IPS-11a (cell line): ENCODE measurements around the gene PLD1.

Source experiments
- H3K4me3 ChIP-seq: one replicate; pipeline ENCODE4 v1.5.1; 2013; ENCODE audit warnings: low read depth, low read length, control low read depth

PLD1 gene

GRCh38 chr3:171837698-171838097, 27.4 kb upstream of the PLD1 start:
- H3K4me3 ChIP-seq = no peak overlapping the region

- no peak overlapping the region for H3K4me3 ChIP-seq
Measured at GRCh38 chr3:171836855-171837254, 26.6 kb upstream of the PLD1 start.

GRCh38 chr3:171835613-171836012, 25.3 kb upstream of the PLD1 start:
- H3K4me3 ChIP-seq = no peak overlapping the region

DNA sequence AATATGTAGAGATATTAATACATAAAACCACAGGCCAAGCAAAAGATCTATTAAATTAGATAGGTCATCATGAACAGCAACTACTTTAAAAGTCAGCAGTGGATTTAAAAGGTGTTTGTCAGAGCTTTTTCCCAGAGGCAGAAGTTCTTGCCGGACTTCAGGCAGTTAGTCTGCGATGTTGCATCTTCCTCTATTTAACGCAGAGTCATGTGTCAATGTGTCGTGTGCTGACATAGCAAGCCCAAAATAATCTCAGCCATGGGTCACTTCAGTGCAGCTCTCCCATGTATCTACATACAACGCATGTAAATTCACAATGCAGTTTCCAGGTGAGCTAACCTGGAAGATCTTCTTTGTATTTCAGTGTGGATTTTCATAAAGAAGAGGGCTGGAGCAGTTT, 24.8 kb upstream of the PLD1 start:
- no peak overlapping the region for H3K4me3 ChIP-seq

DNA sequence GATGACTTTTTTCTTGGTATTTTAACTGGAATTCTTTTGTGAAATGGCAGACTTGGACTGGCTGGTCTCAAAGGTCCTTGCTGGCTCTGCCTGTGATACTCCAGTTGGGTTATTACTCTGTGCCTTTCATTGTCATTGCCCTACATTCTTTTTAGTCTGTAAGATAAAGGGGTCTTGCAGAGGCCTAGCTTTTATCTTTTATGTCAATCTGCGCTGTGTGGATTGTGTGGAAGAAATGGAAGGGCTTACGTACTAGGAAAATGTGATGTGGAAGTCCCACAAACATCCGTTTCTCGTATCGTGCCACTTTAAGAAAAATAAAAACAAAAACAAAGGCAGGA, 24.1 kb upstream of the PLD1 start:
- no peak overlapping the region for H3K4me3 ChIP-seq

DNA sequence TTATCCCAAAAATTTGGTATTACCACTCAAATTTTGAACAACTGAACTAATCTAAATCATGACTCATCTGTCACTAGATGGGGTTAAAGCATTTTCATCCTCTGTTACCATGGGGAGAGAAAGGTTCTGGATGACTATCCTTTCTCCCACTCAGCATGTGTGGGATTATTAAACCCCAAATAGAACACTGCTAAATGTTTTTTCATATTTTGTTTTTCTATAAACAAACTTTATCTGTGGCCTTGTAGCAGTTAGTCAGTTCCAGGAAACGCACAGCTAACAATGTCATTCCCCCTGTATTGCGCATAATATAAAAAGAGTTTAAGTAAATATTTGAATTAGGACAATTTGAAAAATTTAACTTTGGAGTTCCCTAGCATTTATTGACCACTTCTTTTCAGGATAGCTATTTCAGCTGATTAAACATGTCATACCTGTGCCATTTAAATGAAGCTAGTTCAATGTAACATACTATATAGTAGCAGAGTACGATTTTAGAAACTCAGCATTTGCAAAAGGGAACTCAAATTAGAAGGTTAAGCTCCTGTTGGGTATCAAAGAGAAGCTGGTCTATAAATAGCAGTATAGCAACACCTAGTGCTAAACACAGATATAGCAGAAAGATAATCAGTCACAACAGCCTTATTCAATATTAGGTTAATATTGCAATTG, 23.6 kb upstream of the PLD1 start:
- H3K4me3 ChIP-seq = no peak overlapping the region

DNA sequence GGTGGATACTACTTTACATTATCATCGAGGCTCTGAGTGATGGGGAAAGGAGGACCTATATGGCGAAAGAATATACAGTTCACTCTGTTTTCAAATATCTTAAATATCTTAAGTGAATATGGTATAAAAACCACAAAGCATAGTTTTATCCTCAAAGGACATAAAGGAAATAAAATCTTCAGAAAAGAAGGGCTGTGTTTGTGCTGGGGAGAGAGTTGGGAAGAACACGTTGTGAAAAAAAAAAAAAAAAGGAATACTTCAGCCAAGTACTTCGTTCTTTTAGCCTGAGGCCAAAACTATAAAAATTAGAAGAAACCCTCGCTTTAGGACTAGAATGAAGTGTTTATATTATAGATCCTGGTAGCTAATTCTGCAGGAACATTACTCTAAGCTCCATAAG, 22.7 kb upstream of the PLD1 start:
- no peak overlapping the region for H3K4me3 ChIP-seq

- H3K4me3 ChIP-seq = no peak overlapping the region
Measured at GRCh38 chr3:171831936-171832335, 21.7 kb upstream of the PLD1 start.

GRCh38 chr3:171830518-171830875, 20.2 kb upstream of the PLD1 start:
- H3K4me3 ChIP-seq = no peak overlapping the region

DNA sequence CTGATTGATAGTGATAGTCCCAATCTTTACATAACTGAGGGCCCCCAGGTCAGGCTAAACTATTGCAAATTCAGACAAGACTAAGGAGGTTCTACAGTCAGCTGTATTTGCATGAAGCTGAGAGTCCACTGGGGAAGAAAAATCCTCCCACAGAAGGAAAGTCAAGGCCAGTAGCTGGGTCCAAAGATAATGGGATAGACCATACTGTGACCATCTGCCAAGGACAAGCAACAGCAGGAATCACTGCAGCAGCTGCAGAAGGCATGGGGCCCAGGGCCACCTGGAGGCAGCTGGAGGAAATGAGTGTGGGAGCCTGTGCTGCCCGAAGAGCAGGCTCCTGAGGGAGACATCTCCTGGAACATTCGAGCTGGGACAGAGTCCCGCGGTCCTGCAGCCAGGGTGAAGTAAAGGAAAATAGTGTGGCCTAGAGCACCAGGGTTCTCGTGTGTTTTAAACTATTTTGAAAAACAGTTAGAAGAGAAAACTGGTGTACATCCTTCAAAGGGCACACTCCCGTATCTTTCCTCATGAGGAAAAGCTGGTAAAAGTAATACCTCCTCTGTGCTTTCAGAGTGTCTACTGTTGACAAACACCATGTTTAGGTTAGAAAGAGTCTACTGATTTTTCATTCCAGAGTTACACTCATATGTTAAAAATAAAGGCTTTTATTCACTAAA, 19.7 kb upstream of the PLD1 start:
- H3K4me3 ChIP-seq = no peak overlapping the region

DNA sequence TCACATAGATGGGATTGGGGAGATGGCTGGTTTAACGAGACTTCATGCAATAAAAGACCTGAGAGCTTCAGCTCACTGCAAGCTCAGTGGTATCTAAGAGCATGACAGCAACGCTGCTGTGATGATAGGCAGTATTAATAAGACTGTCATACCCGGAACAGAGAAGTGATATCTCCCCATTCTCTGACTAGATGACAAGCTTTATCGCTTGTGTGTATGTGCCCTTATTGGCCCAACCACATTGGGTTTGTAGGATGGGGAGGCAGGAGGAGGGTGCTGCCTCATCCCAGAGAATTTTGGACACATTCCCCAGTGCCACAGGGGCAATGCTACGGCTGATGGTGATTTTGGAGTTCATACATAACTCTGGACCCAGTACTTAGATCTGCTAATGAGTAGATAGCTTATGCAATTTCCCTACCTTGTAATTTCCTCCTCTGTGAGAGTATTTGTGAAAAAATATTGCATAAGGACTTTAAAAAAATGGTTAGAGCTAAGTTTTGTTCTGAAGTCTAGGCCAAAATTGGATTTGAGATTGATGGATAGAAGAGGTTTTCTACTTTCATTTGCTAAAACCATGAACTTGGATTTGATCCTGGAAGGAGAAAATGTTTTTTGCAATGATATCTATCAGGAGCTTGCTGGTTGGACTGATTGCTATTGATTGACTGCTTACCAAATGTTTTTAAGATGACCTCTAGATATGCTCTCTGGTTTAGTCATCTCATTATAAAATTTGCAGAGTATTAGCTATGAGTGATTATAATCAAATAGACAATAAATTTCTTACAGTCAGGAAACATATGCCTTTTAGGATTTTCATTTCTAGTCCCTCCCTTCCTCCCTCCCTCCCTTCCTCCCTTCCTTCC, 18.9 kb upstream of the PLD1 start:
- no peak overlapping the region for H3K4me3 ChIP-seq

DNA sequence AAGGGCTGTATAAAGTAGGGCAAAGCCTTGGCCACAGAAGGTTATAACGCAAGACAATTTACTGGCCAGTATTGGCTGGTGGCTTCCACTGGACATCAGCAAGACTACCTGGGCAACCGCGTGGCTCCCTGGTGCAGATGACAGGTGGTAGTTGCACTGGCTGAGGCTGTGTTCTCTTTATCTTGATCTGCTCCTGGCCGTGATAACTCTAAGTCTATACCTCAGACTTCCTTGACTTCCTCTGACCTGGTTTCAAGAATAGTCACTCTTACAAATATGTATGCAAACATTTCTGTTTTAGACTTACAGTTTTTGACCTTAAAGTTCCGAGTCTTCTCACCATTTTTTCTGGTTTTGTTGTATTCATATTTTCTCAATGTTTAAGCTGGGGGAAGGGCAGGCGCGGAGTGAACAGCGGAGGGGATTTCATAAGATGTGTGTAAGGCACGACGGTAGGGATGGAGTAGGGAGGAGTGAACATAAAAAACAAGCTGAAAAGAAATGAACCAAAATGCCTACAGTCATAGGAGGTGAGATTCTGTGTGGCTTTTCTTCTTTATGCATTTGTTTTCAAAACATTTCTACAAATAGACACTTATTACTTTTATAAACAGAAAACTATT, 17.7 kb upstream of the PLD1 start:
- no peak overlapping the region for H3K4me3 ChIP-seq

- H3K4me3 ChIP-seq = no peak overlapping the region
Measured at GRCh38 chr3:171827385-171827784, 17.1 kb upstream of the PLD1 start.

DNA sequence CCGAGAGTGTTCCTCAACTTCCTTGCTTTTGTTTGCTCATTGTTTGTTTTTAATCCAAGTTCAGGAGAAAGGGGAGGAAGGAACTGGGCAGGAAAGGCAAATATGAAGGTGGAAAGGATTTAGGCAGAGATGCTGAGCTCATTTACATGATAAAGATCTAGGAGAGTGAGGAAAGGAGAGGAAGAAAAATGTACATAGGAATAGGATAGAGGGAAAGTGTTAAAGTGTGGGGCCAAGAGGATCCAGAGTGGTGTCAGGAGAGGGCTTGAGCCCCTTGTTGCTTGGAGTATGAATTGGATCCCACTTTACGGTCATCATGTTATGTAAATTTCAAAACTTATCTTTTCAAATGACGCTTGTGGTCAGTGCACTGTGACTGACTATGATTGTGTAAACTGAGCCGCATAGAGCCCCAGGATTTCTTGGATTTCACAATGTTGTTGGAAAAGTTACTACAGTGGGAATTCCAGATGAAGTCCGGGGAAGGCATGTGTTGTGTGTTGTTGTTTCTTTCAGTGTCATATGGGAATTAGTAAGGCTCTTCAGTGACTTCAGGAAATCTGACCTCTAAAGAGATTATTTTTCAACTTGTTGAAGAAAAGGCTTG, 15.0 kb upstream of the PLD1 start:
- no peak overlapping the region for H3K4me3 ChIP-seq

DNA sequence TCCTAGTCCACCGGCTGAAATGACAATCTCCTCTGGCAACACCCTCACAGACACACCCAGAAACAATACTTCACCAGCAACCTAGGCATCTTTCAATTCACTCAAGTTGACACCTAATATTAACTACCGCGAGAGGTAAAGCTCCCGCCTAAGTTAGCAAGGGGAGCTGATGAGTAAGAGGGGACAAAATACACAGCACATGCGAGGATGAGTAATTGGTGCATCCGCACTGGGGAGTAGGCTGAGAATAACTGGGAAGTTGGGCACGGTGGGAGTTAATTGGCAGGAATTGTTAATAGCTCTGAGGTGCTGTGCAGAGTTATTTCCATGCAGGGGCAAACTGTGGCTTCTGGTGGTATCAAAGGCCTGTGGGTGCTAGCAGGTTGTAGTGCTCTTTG, 14.5 kb upstream of the PLD1 start:
- no peak overlapping the region for H3K4me3 ChIP-seq

GRCh38 chr3:171824116-171824515, 13.8 kb upstream of the PLD1 start:
- no peak overlapping the region for H3K4me3 ChIP-seq

DNA sequence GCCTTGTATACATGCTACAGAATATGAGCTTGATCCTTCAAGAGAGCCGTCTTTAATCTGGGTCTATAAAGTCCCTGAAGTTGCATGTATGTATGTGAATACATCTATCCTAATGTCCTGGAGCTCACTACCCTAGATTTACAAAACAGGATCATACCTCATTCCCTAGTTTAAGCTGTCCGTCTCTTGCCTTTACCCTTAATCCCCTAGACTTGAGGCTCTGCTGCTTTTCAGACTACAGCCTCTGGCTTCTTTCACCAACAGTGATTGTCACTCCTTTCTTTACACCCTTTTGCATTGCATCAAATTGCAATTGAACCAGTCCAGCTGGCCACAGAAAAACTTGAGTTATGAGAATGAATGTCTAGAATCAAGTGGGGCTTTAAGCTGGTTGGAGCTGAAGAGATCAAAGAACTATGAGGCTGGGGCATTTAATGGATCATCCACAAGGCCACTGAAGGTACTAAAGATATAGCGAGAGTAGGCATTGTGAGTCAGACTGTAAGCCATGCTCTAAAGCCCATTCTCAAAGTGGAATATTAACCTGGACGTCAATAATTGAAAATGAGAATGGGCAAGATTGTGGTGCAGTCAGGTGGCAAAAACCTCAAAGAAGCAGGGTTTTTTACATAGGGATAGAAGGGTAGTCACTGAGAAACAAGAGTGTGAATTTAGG, 12.3 kb upstream of the PLD1 start:
- H3K4me3 ChIP-seq = no peak overlapping the region

- H3K4me3 ChIP-seq = no peak overlapping the region
Measured at GRCh38 chr3:171821778-171822358, 11.6 kb upstream of the PLD1 start.

DNA sequence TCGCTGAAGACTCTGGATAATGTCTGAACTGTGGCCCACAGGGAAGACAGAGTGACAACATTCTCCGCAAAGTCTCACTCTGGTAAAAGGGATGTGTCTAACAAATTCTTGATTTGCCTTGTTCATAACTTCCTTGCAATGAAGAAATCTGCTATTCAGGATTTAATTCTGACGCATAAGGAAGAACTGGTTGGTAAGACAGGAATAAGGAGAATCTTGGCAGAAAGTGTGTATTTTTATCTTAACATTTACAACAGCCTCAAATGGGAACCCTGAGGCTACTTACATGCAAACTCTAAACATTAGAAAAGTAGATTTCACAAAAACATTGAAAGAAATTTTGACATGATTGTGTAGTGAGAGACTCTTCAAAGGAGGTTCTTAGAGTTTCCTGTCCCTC, 10.8 kb upstream of the PLD1 start:
- no peak overlapping the region for H3K4me3 ChIP-seq

DNA sequence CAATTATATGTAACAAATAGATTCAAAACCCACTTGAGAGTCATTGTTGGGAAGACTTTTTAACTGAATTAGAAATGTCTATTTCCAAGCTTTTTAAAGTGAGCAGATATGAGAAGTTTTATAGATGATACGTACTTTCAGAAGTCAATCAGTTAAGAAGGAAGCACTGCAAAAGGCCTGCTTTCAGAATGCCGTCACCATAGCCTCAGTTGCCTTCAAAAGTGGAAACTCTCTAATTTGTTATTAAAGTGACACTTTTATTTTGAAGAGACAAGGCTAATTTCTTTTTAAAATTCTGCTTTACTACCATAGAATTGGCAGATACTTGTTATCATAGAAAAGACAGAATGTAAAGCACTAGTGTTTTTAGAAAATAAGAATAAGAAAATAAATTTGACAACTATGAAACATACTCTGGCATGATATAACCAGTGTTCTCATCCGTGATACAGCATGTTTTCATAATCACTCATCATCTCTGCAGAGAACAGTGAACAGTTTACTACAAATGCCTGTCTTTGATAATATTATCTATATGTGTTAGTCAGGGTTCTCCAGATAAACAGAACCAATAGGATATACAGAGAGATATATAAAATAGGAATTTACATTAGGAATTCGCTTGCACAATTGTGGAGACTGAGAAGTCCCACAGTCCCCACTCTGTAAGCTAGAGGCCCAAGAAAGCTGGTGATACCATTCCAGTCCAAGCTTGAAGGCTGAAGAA, 7.0 kb upstream of the PLD1 start:
- H3K4me3 ChIP-seq = no peak overlapping the region
